Fibroblast of lung (primary cell): Measurements from ENCODE around the gene CDC42SE2.

ENCODE experiments used
- EZH2 ChIP-seq: IDR thresholded peaks from 2 replicates; pipeline ENCODE4 v1.5.1; 2012; ENCODE audit warnings: low read length, control low read depth, mild to moderate bottlenecking; ENCODE audit errors: missing control alignments
- TF ChIP-seq, protein P1 (sequence below), 2 donors: IDR thresholded peaks in 1 of 2; conservative IDR thresholded peaks in 1 of 2; 1 replicate in 1 of 2; 2 replicates in 1 of 2; pipeline ENCODE4 v1.5.1; 2011 to 2012; ENCODE audit warnings: low read length in 2 of 2, control low read depth in 1 of 2, inconsistent platforms in 1 of 2, low read depth in 1 of 2, mild to moderate bottlenecking in 1 of 2

DNA sequence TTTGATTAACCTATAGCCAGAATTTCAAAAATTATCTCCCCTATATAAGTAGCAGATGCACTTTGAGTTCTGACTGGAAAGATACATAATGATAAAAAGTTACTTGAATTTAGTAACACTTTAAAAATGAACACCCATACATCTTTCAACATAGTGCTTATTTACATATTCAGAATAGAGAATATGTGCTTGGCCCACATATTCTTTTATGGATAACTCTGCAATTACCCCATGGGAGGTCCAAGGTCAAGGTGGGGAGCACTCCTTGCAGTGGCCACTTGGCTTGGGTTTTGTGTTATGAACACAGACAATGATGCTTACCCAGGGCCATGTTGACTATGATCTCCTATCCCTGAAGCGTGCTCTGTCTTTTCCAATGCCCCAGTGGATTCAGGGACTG is 169.3 kb downstream of the CDC42SE2 start:
- TF ChIP-seq, protein P1, sequence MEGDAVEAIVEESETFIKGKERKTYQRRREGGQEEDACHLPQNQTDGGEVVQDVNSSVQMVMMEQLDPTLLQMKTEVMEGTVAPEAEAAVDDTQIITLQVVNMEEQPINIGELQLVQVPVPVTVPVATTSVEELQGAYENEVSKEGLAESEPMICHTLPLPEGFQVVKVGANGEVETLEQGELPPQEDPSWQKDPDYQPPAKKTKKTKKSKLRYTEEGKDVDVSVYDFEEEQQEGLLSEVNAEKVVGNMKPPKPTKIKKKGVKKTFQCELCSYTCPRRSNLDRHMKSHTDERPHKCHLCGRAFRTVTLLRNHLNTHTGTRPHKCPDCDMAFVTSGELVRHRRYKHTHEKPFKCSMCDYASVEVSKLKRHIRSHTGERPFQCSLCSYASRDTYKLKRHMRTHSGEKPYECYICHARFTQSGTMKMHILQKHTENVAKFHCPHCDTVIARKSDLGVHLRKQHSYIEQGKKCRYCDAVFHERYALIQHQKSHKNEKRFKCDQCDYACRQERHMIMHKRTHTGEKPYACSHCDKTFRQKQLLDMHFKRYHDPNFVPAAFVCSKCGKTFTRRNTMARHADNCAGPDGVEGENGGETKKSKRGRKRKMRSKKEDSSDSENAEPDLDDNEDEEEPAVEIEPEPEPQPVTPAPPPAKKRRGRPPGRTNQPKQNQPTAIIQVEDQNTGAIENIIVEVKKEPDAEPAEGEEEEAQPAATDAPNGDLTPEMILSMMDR (conservative IDR thresholded peaks at IDR 0.05 in 1 of 2, IDR thresholded peaks at IDR 0.05 in 1 of 2; ENCODE audit: low read depth in 1 of 2, low read length in 2 of 2), result no peak
- TF ChIP-seq EZH2, result no peak
